Measurements from ENCODE around the gene MMS19.

- TF ChIP-seq, protein P1, sequence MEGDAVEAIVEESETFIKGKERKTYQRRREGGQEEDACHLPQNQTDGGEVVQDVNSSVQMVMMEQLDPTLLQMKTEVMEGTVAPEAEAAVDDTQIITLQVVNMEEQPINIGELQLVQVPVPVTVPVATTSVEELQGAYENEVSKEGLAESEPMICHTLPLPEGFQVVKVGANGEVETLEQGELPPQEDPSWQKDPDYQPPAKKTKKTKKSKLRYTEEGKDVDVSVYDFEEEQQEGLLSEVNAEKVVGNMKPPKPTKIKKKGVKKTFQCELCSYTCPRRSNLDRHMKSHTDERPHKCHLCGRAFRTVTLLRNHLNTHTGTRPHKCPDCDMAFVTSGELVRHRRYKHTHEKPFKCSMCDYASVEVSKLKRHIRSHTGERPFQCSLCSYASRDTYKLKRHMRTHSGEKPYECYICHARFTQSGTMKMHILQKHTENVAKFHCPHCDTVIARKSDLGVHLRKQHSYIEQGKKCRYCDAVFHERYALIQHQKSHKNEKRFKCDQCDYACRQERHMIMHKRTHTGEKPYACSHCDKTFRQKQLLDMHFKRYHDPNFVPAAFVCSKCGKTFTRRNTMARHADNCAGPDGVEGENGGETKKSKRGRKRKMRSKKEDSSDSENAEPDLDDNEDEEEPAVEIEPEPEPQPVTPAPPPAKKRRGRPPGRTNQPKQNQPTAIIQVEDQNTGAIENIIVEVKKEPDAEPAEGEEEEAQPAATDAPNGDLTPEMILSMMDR (IDR thresholded peaks at IDR 0.05 in 2 of 3, conservative IDR thresholded peaks at IDR 0.05 in 1 of 3; ENCODE audit: control insufficient read depth in 2 of 3, extremely low read depth in 1 of 3, insufficient read depth in 1 of 3, low read depth in 3 of 3, low read length in 3 of 3), result no peak
- TF ChIP-seq, protein P2, sequence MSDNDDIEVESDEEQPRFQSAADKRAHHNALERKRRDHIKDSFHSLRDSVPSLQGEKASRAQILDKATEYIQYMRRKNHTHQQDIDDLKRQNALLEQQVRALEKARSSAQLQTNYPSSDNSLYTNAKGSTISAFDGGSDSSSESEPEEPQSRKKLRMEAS (IDR thresholded peaks at IDR 0.05; ENCODE audit: low read depth, low read length), result no peak
- no peak for TF ChIP-seq NFYB (IDR thresholded peaks at IDR 0.05; ENCODE audit: insufficient read depth, low read depth, low read length)
These were observed 27.5 kb upstream of the MMS19 start for GRCh38 chr10:97525683-97526110.
